HG03520 (cell line): ENCODE data around the gene RALB.
A peak's percentile ranks its signal among the peaks of the same experiment; 100 is the strongest.

Experiments used
- ATAC-seq: cut with Tn5 transposase; IDR thresholded peaks from one replicate; pipeline ENCODE4 v1.9.1; 2021; ENCODE audit warnings: mild to moderate bottlenecking, moderate library complexity; ENCODE audit not compliant: unreplicated experiment

Gene RALB, protein sequence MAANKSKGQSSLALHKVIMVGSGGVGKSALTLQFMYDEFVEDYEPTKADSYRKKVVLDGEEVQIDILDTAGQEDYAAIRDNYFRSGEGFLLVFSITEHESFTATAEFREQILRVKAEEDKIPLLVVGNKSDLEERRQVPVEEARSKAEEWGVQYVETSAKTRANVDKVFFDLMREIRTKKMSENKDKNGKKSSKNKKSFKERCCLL

DNA sequence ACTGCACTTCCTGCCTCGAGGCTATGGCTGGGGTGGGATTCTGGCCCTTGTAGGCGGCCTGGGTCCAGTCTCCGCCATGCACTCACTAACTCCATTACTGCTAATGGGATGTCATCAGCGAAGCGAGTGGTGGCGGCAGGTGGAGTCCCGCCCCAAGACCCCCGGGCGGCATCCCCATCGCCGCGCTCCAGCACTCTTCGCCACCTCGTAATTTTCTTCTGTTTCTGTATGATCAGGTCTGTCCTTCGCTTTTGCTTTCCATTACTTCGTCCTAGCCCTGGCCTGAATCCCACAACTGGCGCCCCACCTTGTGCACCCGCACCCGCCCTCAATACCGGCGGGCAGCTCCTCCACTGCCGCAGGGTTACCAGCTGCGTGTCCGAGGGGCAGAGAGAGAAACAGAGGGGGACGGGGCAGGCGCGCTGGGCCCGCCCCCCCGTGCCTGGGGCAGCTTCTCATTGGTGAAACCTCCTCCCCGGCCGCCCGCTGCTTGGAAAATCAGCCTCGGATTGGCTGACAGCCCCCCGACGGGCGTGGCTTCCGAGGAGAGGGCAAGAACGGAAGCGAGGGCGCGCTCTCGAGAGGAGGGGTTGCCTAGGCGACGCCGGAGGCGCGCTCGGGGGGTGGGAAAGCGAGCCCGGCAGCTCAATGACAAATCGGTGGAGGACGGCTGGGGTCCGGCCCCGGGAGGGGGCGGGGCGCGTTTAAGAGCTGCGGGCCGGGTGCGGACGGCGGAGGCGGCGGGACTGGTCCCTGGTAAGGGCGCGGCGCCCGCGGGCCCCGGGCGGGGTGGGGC, at the start of gene RALB:
RALB (plus strand) TSS at position 628 of the 796 bp plus-strand sequence. CDS start 25,813 bp downstream, outside the sequence.
- peak; percentile 87 for ATAC-seq

- ATAC-seq = no peak
Measured at GRCh38 chr2:120203251-120204021, 49.2 kb upstream of the RALB start.

- ATAC-seq = no peak
Measured at GRCh38 chr2:120204022-120204405, 48.6 kb upstream of the RALB start.

DNA sequence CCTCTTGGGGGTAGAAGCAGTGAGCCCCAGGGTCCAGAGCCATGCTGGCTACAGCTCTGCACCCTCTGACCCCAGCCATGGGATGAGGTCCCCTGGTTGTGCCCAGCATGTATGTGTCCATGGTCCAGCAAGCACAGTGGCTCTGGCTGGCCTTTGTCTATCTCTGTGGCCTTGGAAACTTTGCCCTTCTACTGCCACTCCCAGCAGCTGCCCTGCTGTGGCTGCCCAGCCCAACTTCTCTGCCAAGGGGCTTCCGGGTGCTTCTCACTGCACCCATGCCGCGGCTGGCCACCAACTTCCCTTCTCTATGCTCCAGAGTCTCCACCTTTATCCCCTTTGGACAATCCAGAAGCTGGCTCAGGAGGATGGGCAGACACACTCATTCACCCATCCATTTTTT, 48.2 kb upstream of the RALB start:
- ATAC-seq = no peak

GRCh38 chr2:120204945-120205670, 47.5 kb upstream of the RALB start:
- ATAC-seq = no peak

DNA sequence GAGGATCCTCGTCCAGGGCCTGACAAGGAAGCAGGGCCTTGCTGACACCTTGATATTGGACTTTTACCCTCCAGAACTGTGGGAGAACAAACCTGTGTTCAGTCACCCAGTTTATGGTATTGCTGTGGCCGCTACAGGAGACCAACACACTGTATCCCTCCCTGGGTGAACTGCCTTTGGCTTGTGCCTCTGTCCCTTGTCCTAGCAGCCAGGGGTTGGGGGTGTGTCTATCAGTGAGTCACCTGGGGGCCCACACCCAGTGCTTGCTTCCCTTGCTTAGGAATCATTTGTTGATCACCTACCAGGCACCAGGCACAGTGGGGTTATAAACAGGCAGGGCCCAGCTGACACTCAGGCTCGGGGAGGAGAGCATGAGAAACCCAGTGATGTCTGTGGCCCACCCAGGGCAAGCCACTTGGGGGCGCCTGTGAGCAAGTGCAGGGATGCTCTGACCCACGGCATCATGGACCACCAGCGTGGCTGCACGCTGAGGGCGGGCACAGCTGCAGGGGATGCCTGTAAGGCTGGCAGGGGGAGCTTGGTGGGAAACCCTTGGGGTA, 46.5 kb upstream of the RALB start:
- ATAC-seq = no peak

DNA sequence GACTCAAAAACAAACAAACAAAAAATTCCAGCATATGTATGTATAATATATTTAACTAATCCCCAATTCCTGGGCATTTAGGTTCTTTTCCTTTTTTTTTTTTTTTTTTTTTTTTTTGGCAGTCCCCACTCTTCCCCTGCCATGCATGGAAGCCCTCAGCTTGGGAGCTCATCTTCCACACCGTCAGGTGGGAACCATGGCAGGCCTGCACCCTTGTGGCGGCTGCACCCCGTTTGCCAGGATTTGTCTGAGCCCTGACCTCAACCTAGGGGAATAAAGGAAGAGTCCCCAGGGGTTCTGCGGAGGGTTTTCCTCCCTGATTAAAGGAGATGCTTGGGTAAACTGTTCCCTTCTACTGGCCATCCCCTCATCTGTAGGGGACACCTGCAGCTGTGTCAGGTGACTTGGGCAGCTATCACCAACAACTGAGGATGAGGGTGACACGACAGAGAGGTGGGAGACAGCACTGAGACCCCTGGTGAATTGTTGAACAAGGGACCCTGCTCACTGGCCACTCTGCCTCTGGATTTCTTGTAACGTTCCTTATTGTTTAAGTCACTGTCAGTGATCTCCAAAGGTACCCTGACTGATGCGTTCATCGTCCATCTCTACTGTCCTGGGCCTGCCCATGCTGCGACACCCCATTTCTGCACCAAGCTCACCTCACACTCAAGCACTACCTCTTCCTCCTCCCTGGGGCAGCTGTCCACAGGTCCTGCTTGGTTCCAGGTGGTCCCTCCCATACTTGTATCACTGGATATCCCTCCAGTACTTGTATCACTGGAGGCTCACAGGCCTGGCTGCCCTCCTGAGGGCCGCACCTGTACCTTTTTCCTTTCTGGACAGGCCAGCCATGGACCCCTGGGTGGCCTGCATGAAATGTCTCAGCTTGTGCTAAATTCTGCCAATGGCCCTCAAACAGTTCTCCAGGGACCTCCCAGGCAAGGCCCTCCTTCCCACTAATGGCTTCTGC, 44.0 kb upstream of the RALB start:
- no peak for ATAC-seq

DNA sequence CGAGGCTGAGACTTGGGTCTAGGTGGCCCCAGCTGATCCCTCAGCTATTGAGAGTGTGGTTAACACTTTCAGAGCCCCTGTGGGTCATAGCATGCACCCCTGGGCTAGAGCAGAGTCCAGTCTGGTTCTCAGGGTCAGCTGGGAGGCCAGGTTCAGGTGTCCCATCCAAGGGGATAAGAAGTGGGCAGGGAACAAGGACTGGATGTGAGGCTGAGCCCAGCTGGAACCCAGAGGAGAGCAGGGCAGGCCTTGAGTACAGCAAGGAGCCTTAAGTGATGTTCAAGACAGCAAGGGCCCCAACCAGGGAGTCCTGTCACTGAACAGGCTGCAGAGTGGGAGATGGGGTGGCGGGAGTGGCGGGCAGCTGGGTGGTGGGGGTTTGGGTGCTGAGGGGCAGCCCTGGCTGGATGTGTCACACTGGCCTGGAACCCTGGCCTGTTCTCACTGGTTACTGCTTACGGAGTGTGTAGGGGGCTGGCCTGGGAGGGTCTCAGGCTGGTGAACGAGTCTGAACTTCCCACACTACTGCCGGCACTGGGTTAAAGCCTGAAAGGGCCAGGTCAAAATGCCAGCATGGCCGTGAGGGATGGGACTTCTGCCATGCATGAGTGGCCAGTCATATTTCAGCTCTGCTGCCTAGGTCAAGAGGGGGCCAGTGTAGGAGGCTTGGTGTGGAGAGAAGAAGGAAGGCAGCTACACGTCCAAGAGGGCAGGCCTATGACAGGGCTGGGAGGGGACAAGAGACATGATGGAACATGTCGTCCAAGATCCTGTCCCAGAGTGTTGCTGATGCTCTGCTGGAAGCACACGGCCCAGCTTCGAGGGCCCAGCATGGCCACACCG, 43.0 kb upstream of the RALB start:
- ATAC-seq = no peak

DNA sequence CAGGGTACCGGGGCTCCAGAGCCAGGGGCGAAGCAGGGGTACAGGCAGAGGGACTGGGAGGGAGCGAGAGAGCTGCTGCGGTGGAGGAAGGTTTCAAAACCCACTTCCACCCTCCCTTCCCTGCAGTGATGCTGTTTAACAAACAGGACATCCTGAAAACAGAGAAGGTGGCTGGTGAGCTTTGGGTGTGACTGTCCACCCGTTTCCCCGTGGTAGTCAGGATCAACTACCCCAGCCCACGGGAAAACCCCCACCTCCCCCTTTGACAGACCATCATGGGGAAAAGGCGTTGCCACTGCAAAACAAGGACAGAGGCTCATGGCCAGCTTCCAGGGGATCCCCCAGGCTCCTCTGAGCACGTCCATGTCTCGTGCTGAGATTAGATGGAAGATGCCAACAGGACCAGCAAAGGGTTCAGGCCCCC, 42.4 kb upstream of the RALB start:
- ATAC-seq = no peak

DNA sequence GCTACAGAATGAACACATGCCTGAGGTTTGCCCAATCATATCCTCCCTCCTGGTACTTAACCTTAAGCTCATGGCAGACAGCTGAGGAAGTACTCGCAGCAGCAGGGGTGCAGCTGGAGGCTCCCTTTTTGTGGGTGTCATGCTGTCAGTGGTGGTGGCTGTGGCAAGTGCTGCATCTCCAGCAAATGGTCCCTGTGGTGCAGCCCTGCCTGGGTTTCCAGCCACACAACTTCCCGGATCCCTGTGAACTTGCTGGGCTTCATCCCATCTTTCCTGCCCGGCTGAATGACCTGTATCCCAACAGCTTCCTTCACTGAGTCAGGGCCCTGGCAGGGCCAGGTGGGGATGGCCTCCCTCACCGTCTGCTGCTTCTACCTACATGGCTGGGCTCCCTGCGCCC, 34.5 kb upstream of the RALB start:
- no peak for ATAC-seq

GRCh38 chr2:120219291-120219690, 33.4 kb upstream of the RALB start:
- no peak for ATAC-seq

DNA sequence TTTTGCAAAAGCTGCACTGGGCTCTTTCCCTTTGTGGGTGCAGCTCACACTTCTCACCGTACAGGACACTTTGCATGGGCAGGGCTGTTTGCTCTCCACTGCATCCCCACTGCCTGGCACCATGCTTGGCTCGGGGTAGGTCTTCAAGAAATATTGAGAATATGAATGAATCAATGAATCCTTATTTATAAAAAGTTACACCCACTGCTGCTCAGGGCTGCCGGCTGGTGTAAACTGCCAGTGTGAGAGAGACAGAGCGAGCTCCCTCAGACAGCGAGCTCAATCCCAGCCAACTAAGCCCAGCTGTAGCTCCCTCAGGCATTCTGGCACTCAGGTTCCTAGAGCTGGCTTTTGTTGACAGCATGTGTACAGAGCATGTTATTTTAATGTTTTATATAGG, 32.9 kb upstream of the RALB start:
- no peak for ATAC-seq

- no peak for ATAC-seq
Measured at GRCh38 chr2:120220756-120221155, 31.9 kb upstream of the RALB start.

DNA sequence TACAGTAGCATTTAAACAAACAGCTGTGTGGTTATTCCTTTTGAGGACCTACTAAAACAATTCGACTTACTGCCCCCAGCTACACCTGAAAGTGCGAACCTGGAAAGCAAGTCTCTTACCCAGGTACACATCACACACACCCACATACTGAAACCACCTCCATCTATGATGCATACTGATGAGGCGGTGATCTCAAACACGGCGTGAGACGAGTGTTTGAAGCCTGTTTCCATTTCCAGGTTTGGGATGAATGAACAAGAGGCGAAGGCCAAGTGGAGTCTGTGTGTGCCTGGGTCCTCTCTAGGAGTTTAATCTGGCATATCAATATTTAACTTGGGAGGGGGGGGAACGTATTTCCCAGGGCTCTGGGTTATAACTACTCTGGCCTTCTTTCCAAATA, 31.0 kb upstream of the RALB start:
- ATAC-seq = no peak

DNA sequence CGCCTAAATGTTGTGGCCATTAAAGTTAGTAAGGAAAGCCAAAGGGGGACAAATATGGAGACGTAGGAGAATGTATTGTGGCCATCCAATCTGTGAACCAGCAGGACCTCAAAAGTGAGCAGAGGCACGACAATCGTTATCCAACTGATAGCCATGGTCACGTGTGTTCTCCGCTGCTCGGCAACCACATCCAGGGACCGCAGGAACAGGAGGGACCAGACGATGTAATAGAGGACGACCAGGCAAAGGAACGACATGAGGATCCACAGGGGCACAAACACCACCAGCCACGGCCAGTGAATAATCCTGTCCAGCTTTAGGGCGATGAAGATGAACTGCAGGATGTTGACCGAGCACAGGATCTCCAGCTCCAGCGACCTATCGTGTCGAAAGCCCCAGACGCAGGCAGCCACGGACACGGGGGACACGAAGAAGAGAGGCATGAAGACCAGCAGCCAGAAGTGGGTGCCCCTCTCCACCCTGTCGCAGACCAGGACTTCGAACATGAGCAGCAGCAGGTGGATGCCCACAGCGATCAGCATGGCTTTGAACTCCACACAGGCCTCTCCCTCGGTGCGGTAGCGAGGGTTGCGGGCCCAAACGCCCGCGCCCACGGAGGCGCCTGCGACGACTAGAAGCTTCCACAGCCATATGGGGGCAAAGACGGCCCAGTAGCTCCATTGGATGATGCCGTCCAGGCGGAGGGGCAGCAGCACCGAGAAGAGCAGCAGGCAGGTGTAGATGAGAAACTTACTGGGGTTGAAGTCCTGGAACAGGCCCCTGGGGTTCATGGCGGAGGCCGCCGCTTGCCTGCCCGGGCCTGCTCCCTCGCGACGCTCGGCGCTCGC, 30.2 kb upstream of the RALB start:
- no peak for ATAC-seq

- ATAC-seq = peak; percentile 87
Measured at GRCh38 chr2:120223034-120223912, 29.4 kb upstream of the RALB start, which contains the start of gene TMEM185B. TSS of gene TMEM185B (minus strand) at chr2:120223400. CDS start at chr2:120222976, 424 bp downstream.

- ATAC-seq = no peak
Measured at GRCh38 chr2:120224256-120224655, 28.4 kb upstream of the RALB start.
